Liver (tissue), 9 donors: ENCODE results near the gene P2RX3. TPM values are rescaled to one million over a fixed set of nuclear protein-coding genes. Genes with fewer than 3 reads are reported as not detected.

Experiments used
- DNase-seq: peaks from one replicate; pipeline ENCODE4 v3.0.0-alpha.2; 2017; ENCODE audit warnings: low spot score
- H3K27ac ChIP-seq, 2 donors: one replicate each; pipeline ENCODE4 v1.7.0; 2013; ENCODE audit warnings: inconsistent platforms in 2 of 2, low read length in 2 of 2, control low read depth in 1 of 2, low read depth in 1 of 2, mild to moderate bottlenecking in 1 of 2
- H3K27me3 ChIP-seq, 4 donors: one replicate each; pipeline versions ENCODE4 v1.6.1 to v1.7.0; 2013; ENCODE audit warnings: low read length in 3 of 4, inconsistent platforms in 1 of 4, mild to moderate bottlenecking in 1 of 4, moderate library complexity in 1 of 4; ENCODE audit not compliant: control insufficient read depth in 4 of 4, insufficient read depth in 4 of 4
- H3K36me3 ChIP-seq, 4 donors: one replicate each; pipeline versions ENCODE4 v1.6.1 to v1.7.0; 2013; ENCODE audit warnings: low read length in 3 of 4, mild to moderate bottlenecking in 3 of 4, low read depth in 1 of 4, moderate library complexity in 1 of 4; ENCODE audit not compliant: control insufficient read depth in 4 of 4, insufficient read depth in 3 of 4
- H3K4me1 ChIP-seq, 4 donors: one replicate each; pipeline versions ENCODE4 v1.6.1 to v1.7.0; 2013; ENCODE audit warnings: low read length in 3 of 4, mild to moderate bottlenecking in 3 of 4, moderate library complexity in 1 of 4; ENCODE audit not compliant: control insufficient read depth in 4 of 4, insufficient read depth in 4 of 4
- H3K4me3 ChIP-seq, 3 donors: one replicate each; pipeline versions ENCODE4 v1.6.1 to v1.7.0; 2013; ENCODE audit warnings: low read length in 3 of 3, control low read depth in 1 of 3, low read depth in 1 of 3, mild to moderate bottlenecking in 1 of 3
- H3K9ac ChIP-seq, 2 donors: one replicate each; pipeline ENCODE4 v1.7.0; 2013; ENCODE audit warnings: low read length in 2 of 2, mild to moderate bottlenecking in 2 of 2, moderate library complexity in 2 of 2, control low read depth in 1 of 2, low read depth in 1 of 2
- H3K9me3 ChIP-seq, 4 donors: one replicate each; pipeline versions ENCODE4 v1.6.1 to v1.7.0; 2013; ENCODE audit warnings: low read length in 3 of 4; ENCODE audit not compliant: control insufficient read depth in 4 of 4
- EGR1 ChIP-seq, 2 donors: IDR thresholded peaks; 2 replicates each; pipeline ENCODE4 v1.6.1; 2016 to 2018; ENCODE audit warnings: antibody characterized with exemption in 2 of 2, low read depth in 2 of 2
- FOXA1 ChIP-seq: IDR thresholded peaks from 2 replicates; pipeline ENCODE4 v1.6.1; 2016; ENCODE audit warnings: antibody characterized with exemption
- FOXA2 ChIP-seq: IDR thresholded peaks from 2 replicates; pipeline ENCODE4 v1.6.1; 2016; ENCODE audit warnings: antibody characterized with exemption
- GABPA ChIP-seq, 2 donors: IDR thresholded peaks in 1 of 2; conservative IDR thresholded peaks in 1 of 2; 2 replicates each; pipeline ENCODE4 v1.6.1; 2016; ENCODE audit warnings: antibody characterized with exemption in 2 of 2, mild to moderate bottlenecking in 1 of 2, moderate library complexity in 1 of 2
- HNF4G ChIP-seq: IDR thresholded peaks from 2 replicates; pipeline ENCODE4 v1.6.1; 2016; ENCODE audit warnings: antibody characterized with exemption
- JUND ChIP-seq, 2 donors: IDR thresholded peaks; 2 replicates each; pipeline ENCODE4 v1.6.1; 2016; ENCODE audit warnings: antibody characterized with exemption in 2 of 2
- NR2F2 ChIP-seq: IDR thresholded peaks from 2 replicates; pipeline ENCODE4 v1.6.1; 2016; ENCODE audit warnings: antibody characterized with exemption
- RAD21 ChIP-seq, 2 donors: IDR thresholded peaks; 2 replicates each; pipeline ENCODE4 v1.6.1; 2016; ENCODE audit warnings: antibody characterized with exemption in 2 of 2, mild to moderate bottlenecking in 2 of 2
- RXRA ChIP-seq, 2 donors: IDR thresholded peaks; 2 replicates each; pipeline ENCODE4 v1.6.1; 2017 to 2018; ENCODE audit warnings: antibody characterized with exemption in 2 of 2, mild to moderate bottlenecking in 1 of 2
- SP1 ChIP-seq: IDR thresholded peaks from 2 replicates; pipeline ENCODE4 v1.6.1; 2018; ENCODE audit warnings: antibody characterized with exemption, mild to moderate bottlenecking
- TAF1 ChIP-seq: conservative IDR thresholded peaks from 2 replicates; pipeline ENCODE4 v1.6.1; 2016; ENCODE audit warnings: antibody characterized with exemption, mild to moderate bottlenecking
- YY1 ChIP-seq: IDR thresholded peaks from 2 replicates; pipeline ENCODE4 v1.6.1; 2016; ENCODE audit warnings: antibody characterized with exemption, mild to moderate bottlenecking
- WGBS: extraction: QIAGEN DNeasy Blood & Tissue Kit; methylation state at CpG from one replicate; pipeline ENCODE4 v1.1.7; 2013; 5-methylcytosine and 5-hydroxymethylcytosine counted together
- polyA plus RNA-seq, 2 donors: library from polyadenylated mRNA; stranded (reverse) in 1 of 2; unstranded in 1 of 2; fragments of 200-250 nt in 1 of 2; fragments of >200 nt in 1 of 2; fragmentation: Nextera tagmentation in 1 of 2; extraction: Ambion mirVana in 1 of 2; gene quantifications; one replicate each; pipeline versions ENCODE4 v1.2.1 to v1.2.3, GENCODE V29; 2013 to 2015
- total RNA-seq, 2 donors: library from RNA; depleted of rRNA; stranded (reverse); fragments of >200 nt; gene quantifications; one replicate each; pipeline ENCODE4 v1.2.3, GENCODE V29; 2014
- TF ChIP-seq, protein P1 (sequence below): IDR thresholded peaks from 2 replicates; pipeline ENCODE4 v1.6.1; 2016; ENCODE audit warnings: antibody characterized with exemption
- TF ChIP-seq, protein P2 (sequence below): fragments of 150-350 bp; IDR thresholded peaks from 2 replicates; pipeline ENCODE4 v1.5.1; 2017; ENCODE audit warnings: improper control_type of control experiment, low read depth, low read length; ENCODE audit not compliant: missing input control
- TF ChIP-seq, protein P3 (sequence below): IDR thresholded peaks from 2 replicates; pipeline ENCODE4 v1.6.1; 2016; ENCODE audit warnings: antibody characterized with exemption, mild to moderate bottlenecking
- TF ChIP-seq, protein P4 (sequence below): IDR thresholded peaks from 2 replicates; pipeline ENCODE4 v1.6.1; 2016; ENCODE audit warnings: antibody characterized with exemption
- TF ChIP-seq, protein P5 (sequence below): IDR thresholded peaks from 2 replicates; pipeline ENCODE4 v1.6.1; 2016; ENCODE audit warnings: antibody characterized with exemption
- donor health status: healthy.
- donor health status: healthy.
- donor health status: healthy.
- donor health status: healthy.
- donor health status: healthy.

P2RX3 gene
- total and polyA plus RNA-seq, 4 donors, result 0.18 to 0.33 (median 0.23) TPM

DNA sequence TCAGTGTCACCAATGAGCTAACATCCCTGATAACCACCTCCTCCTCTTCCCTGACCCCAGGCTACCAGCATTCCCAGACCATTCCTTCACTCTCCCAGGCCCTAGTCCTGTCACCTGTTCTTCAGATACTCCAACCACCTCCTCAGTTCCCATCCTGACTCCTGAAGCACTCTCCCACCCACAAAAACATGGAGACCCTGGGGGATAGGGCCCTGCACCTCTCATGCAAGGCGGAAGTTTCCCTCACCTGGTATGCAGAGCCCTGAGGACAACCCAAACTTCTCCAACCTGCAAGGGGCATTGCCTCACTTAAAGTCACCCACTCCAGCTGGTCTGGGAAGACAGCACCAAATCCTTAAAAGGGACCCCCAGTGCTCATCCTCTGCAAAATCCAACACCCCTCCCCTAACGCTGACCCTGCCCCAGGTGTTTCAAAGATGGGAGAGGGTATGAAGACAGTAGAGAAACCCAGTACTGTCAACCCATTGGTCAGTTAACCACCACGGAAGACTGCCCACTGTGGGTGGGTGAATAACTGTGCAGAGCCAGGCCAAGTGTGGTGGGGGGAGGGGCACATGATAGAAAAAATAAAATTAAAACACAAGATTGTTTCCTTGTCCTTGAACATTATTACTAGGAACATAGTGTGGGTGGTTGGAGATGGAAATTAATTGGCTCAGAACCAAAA, 14.8 kb upstream of the P2RX3 start:
- TF ChIP-seq, protein P1, sequence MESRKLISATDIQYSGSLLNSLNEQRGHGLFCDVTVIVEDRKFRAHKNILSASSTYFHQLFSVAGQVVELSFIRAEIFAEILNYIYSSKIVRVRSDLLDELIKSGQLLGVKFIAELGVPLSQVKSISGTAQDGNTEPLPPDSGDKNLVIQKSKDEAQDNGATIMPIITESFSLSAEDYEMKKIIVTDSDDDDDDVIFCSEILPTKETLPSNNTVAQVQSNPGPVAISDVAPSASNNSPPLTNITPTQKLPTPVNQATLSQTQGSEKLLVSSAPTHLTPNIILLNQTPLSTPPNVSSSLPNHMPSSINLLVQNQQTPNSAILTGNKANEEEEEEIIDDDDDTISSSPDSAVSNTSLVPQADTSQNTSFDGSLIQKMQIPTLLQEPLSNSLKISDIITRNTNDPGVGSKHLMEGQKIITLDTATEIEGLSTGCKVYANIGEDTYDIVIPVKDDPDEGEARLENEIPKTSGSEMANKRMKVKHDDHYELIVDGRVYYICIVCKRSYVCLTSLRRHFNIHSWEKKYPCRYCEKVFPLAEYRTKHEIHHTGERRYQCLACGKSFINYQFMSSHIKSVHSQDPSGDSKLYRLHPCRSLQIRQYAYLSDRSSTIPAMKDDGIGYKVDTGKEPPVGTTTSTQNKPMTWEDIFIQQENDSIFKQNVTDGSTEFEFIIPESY, result no peak
- TF ChIP-seq RAD21 (IDR thresholded peaks at IDR 0.05), result no peak
- TF ChIP-seq NR2F2, result no peak
- TF ChIP-seq HNF4G, result no peak
- TF ChIP-seq GABPA (IDR thresholded peaks at IDR 0.05 in 1 of 2, conservative IDR thresholded peaks at IDR 0.05 in 1 of 2), result no peak
- no peak for TF ChIP-seq RXRA (IDR thresholded peaks at IDR 0.05)
- TF ChIP-seq FOXA2, result no peak
- TF ChIP-seq, protein P2, sequence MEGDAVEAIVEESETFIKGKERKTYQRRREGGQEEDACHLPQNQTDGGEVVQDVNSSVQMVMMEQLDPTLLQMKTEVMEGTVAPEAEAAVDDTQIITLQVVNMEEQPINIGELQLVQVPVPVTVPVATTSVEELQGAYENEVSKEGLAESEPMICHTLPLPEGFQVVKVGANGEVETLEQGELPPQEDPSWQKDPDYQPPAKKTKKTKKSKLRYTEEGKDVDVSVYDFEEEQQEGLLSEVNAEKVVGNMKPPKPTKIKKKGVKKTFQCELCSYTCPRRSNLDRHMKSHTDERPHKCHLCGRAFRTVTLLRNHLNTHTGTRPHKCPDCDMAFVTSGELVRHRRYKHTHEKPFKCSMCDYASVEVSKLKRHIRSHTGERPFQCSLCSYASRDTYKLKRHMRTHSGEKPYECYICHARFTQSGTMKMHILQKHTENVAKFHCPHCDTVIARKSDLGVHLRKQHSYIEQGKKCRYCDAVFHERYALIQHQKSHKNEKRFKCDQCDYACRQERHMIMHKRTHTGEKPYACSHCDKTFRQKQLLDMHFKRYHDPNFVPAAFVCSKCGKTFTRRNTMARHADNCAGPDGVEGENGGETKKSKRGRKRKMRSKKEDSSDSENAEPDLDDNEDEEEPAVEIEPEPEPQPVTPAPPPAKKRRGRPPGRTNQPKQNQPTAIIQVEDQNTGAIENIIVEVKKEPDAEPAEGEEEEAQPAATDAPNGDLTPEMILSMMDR, result no peak
- TF ChIP-seq, protein P3, sequence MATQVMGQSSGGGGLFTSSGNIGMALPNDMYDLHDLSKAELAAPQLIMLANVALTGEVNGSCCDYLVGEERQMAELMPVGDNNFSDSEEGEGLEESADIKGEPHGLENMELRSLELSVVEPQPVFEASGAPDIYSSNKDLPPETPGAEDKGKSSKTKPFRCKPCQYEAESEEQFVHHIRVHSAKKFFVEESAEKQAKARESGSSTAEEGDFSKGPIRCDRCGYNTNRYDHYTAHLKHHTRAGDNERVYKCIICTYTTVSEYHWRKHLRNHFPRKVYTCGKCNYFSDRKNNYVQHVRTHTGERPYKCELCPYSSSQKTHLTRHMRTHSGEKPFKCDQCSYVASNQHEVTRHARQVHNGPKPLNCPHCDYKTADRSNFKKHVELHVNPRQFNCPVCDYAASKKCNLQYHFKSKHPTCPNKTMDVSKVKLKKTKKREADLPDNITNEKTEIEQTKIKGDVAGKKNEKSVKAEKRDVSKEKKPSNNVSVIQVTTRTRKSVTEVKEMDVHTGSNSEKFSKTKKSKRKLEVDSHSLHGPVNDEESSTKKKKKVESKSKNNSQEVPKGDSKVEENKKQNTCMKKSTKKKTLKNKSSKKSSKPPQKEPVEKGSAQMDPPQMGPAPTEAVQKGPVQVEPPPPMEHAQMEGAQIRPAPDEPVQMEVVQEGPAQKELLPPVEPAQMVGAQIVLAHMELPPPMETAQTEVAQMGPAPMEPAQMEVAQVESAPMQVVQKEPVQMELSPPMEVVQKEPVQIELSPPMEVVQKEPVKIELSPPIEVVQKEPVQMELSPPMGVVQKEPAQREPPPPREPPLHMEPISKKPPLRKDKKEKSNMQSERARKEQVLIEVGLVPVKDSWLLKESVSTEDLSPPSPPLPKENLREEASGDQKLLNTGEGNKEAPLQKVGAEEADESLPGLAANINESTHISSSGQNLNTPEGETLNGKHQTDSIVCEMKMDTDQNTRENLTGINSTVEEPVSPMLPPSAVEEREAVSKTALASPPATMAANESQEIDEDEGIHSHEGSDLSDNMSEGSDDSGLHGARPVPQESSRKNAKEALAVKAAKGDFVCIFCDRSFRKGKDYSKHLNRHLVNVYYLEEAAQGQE, result no peak
- TF ChIP-seq SP1, result no peak
- no peak for TF ChIP-seq JUND (IDR thresholded peaks at IDR 0.05)
- TF ChIP-seq TAF1, result no peak
- TF ChIP-seq, protein P4, sequence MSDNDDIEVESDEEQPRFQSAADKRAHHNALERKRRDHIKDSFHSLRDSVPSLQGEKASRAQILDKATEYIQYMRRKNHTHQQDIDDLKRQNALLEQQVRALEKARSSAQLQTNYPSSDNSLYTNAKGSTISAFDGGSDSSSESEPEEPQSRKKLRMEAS, result no peak
- TF ChIP-seq, protein P5, sequence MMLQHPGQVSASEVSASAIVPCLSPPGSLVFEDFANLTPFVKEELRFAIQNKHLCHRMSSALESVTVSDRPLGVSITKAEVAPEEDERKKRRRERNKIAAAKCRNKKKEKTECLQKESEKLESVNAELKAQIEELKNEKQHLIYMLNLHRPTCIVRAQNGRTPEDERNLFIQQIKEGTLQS, result no peak
- no peak for TF ChIP-seq FOXA1
- TF ChIP-seq EGR1 (IDR thresholded peaks at IDR 0.05; ENCODE audit: low read depth in 2 of 2), result no peak
- no peak for TF ChIP-seq YY1
- H3K9me3 ChIP-seq, result no peaks in the 10 kb centered on the region
- H3K9ac ChIP-seq, result peak overlapping the region in 1 of 2 donors; percentile 56
- H3K27ac ChIP-seq, result peak overlapping the region; percentile 82 to 87
- H3K27me3 ChIP-seq, result no peaks in the 10 kb centered on the region
- 67% methylated on average over 3 of the region's 3 CpGs for WGBS
- peak overlapping the region; percentile 70 to 82 (median 70) for H3K4me3 ChIP-seq
- peaks cover 13 to 58% (median 49%) of the 10 kb centered on the region in 4 donors for H3K4me1 ChIP-seq
- no peak for DNase-seq
- H3K36me3 ChIP-seq, result peaks cover 1 to 20% (median 6%) of the 10 kb centered on the region in 4 donors
